Stimulated activated CD4-positive, alpha-beta T cell treated with anti-CD3 and anti-CD28 coated beads, Interleukin-12 subunit alpha, Interleukin-12 subunit beta, amount 100 ng/mL, for 48 hours (primary cell): Measurements from ENCODE around the gene MRPS34.

Experiments used
- DNase-seq, 3 donors: peaks; one replicate each; pipeline ENCODE4 v3.0.0-alpha.2; 2020; ENCODE audit warnings: low read depth in 2 of 3, low spot score in 1 of 3

The MRPS34 gene

GRCh38 chr16:1771188-1771863 is 1.6 kb downstream of the MRPS34 start, which contains the start of gene NME3:
NME3 (minus strand) TSS chr16:1771543; CDS start chr16:1771534, 9 bp downstream.
- peak; percentile 54 to 79 (median 77) for DNase-seq

GRCh38 chr16:1770328-1771187 is 2.4 kb downstream of the MRPS34 start:
- peak in 2 of 3 donors; percentile 39 to 51 for DNase-seq

- DNase-seq = no peak
Observed at GRCh38 chr16:1769402-1770300, 3.3 kb downstream of the MRPS34 start.

- DNase-seq = no peak
Observed at GRCh38 chr16:1768767-1769401, 4.0 kb downstream of the MRPS34 start.

GRCh38 chr16:1768061-1768766 is 4.7 kb downstream of the MRPS34 start:
- DNase-seq = no peak

GRCh38 chr16:1767116-1767994 is 5.6 kb downstream of the MRPS34 start:
- DNase-seq = no peak

- no peak for DNase-seq
Observed at GRCh38 chr16:1766701-1767100, 6.2 kb downstream of the MRPS34 start.

- no peak for DNase-seq
Observed at GRCh38 chr16:1766231-1766630, 6.7 kb downstream of the MRPS34 start.

- no peak for DNase-seq
Observed at GRCh38 chr16:1765826-1766225, 7.1 kb downstream of the MRPS34 start.

- DNase-seq = no peak
Observed at GRCh38 chr16:1764971-1765370, 8.0 kb downstream of the MRPS34 start.

- DNase-seq = no peak
Observed at GRCh38 chr16:1763521-1764511, 9.1 kb downstream of the MRPS34 start.

- DNase-seq = no peak
Observed at GRCh38 chr16:1762879-1763520, 9.9 kb downstream of the MRPS34 start.

GRCh38 chr16:1762196-1762878 is 10.6 kb downstream of the MRPS34 start:
- no peak for DNase-seq

GRCh38 chr16:1761751-1762150 is 11.2 kb downstream of the MRPS34 start:
- DNase-seq = no peak

GRCh38 chr16:1760911-1761310 is 12.0 kb downstream of the MRPS34 start:
- DNase-seq = no peak

GRCh38 chr16:1759511-1759910 is 13.4 kb downstream of the MRPS34 start:
- no peak for DNase-seq

GRCh38 chr16:1758923-1759322 is 14.0 kb downstream of the MRPS34 start:
- DNase-seq = no peak
